Natural killer cell (primary cell): ENCODE data around the gene ABR. TPM values are rescaled to one million over a fixed set of nuclear protein-coding genes. Genes with fewer than 3 reads are reported as not detected.

ENCODE experiments used
- ATAC-seq, 3 donors: fragments of 150-1000 bp in 2 of 3; fragments of 200-7000 bp in 1 of 3; cut with Tn5 transposase; 1 replicate in 1 of 3; 2 replicates in 2 of 3; pipeline ENCODE4 v1.10.0; 2021; ENCODE audit warnings: mild to moderate bottlenecking in 2 of 3, moderate library complexity in 2 of 3
- DNase-seq, 2 donors: peaks; one replicate each; pipeline versions ENCODE4 v3.0.0 to v3.0.0-alpha.2; 2013 to 2021; ENCODE audit warnings: mixed read lengths in 1 of 2
- H3K27ac ChIP-seq: one replicate; pipeline ENCODE4 v1.5.1; 2013; ENCODE audit warnings: mild to moderate bottlenecking, low read length
- H3K27me3 ChIP-seq: one replicate; pipeline ENCODE4 v1.6.1; 2013; ENCODE audit warnings: low read length; ENCODE audit not compliant: control insufficient read depth, insufficient read depth
- H3K36me3 ChIP-seq: one replicate; pipeline ENCODE4 v1.6.1; 2013; ENCODE audit warnings: low read length; ENCODE audit not compliant: control insufficient read depth, insufficient read depth
- H3K4me1 ChIP-seq: one replicate; pipeline ENCODE4 v1.6.1; 2013; ENCODE audit warnings: low read length; ENCODE audit not compliant: control insufficient read depth, insufficient read depth
- H3K4me3 ChIP-seq: one replicate; pipeline ENCODE4 v1.5.1; 2013; ENCODE audit warnings: low read length
- H3K9me3 ChIP-seq: one replicate; pipeline ENCODE4 v1.6.1; 2013; ENCODE audit warnings: low read length; ENCODE audit not compliant: control insufficient read depth, insufficient read depth
- H3K27ac Mint-ChIP-seq, 2 donors: one replicate each; pipeline ENCODE4 v1.8.0; 2022; ENCODE audit warnings: mild to moderate bottlenecking in 2 of 2, mixed read lengths in 2 of 2, moderate library complexity in 1 of 2
- H3K27me3 Mint-ChIP-seq, 2 donors: one replicate each; pipeline ENCODE4 v1.8.0; 2022; ENCODE audit warnings: low read depth in 2 of 2, mixed read lengths in 2 of 2
- H3K36me3 Mint-ChIP-seq: one replicate; pipeline ENCODE4 v1.8.0; 2022; ENCODE audit warnings: mixed read lengths
- H3K4me1 Mint-ChIP-seq, 2 donors: one replicate each; pipeline ENCODE4 v1.8.0; 2022; ENCODE audit warnings: mixed read lengths in 2 of 2
- H3K4me3 Mint-ChIP-seq: one replicate; pipeline ENCODE4 v1.8.0; 2022; ENCODE audit warnings: mild to moderate bottlenecking, moderate library complexity, mixed read lengths
- H3K9me3 Mint-ChIP-seq, 2 donors: one replicate each; pipeline ENCODE4 v1.8.0; 2022; ENCODE audit warnings: mixed read lengths in 2 of 2
- WGBS: methylation state at CpG from one replicate; pipeline ENCODE4 v1.1.7; 2013; ENCODE audit warnings: missing lambda C conversion rate; ENCODE audit not compliant: insufficient coverage; 5-methylcytosine and 5-hydroxymethylcytosine counted together
- intact Hi-C: fragments of 100-400 bp; cut with micrococcal nuclease; formaldehyde crosslinking; loops from one replicate; pipeline ENCODE4 v1.14.2; 2022
- total RNA-seq, 4 donors: library from RNA; stranded (reverse); fragments of 120-200 nt in 1 of 4; gene quantifications; one replicate each; pipeline versions ENCODE4 v1.2.3 to v1.2.4, GENCODE V29; 2013 to 2022
- TF ChIP-seq, protein P1 (sequence below): fragments of 200-600 bp; IDR thresholded peaks from one replicate; pipeline ENCODE4 v1.8.0; 2022; ENCODE audit warnings: antibody characterized with exemption

ABR gene
- total RNA-seq, 3 donors from 2014 or later (not counting 1 experiment from before 2014, with no cell fraction given) = 155 to 215 (median 163) TPM

DNA sequence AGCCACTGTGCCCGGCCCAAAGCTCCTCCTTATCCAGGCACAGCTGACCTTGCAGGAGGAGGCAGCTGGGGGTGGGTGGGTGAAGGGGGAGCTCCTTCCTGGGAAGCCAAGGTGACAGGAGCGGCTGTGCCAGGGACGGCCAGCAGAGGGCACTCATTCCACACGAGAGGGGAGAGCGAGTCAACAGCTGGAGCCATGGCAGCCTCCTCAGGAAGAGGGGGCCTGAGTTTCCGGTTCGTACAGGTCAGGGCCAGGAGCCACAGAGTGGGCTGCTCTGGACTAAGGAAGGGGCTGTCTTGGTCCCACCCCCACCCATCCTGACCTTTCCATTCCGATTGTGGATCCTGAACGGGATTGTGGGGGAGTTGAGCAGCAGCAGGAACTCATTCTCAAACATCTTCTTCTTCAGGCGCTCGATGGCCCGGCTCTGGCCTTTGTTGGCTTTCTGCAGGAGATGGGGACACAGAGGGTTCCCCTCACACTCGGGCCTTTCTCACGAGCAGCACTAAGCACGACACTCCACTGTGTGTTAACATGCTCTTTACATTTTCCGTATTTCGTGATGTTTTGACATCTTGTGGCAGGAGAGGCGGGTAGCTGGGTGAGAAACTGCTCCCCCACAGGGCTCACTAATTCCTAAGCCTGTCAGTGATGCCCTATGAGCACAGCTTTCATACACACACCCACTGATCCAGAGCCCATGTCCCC lies 121.2 kb downstream of the ABR start:
- H3K4me3 Mint-ChIP-seq = no peak overlapping the region
- Histone ChIP-seq H3K36me3 (peaks cover 36% of the 10 kb centered on the region), H3K9me3 (no peaks in the 10 kb centered on the region), H3K4me3 (no peak overlapping the region), H3K27me3 (no peaks in the 10 kb centered on the region), H3K4me1 (no peaks in the 10 kb centered on the region), H3K27ac (no peak overlapping the region)
- TF ChIP-seq, protein P1, sequence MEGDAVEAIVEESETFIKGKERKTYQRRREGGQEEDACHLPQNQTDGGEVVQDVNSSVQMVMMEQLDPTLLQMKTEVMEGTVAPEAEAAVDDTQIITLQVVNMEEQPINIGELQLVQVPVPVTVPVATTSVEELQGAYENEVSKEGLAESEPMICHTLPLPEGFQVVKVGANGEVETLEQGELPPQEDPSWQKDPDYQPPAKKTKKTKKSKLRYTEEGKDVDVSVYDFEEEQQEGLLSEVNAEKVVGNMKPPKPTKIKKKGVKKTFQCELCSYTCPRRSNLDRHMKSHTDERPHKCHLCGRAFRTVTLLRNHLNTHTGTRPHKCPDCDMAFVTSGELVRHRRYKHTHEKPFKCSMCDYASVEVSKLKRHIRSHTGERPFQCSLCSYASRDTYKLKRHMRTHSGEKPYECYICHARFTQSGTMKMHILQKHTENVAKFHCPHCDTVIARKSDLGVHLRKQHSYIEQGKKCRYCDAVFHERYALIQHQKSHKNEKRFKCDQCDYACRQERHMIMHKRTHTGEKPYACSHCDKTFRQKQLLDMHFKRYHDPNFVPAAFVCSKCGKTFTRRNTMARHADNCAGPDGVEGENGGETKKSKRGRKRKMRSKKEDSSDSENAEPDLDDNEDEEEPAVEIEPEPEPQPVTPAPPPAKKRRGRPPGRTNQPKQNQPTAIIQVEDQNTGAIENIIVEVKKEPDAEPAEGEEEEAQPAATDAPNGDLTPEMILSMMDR = no peak
- ATAC-seq = peak in 1 of 3 donors; percentile 41
- WGBS = 91% methylated on average over 18 of the region's 18 CpGs
- intact Hi-C loops = loop anchor here (5.0 kb wide), 1 partner anchor 916 kb away; a partner anchor contains a TSS
- H3K27ac Mint-ChIP-seq = peak overlapping the region in 1 of 2 donors; percentile 71
- H3K9me3 Mint-ChIP-seq = no peaks in the 10 kb centered on the region
- H3K36me3 Mint-ChIP-seq = peaks cover 22% of the 10 kb centered on the region
- no peaks in the 10 kb centered on the region for H3K27me3 Mint-ChIP-seq
- peak in 1 of 2 donors; percentile 45 for DNase-seq
- H3K4me1 Mint-ChIP-seq = peaks cover 5 to 8% of the 10 kb centered on the region in 2 donors

DNA sequence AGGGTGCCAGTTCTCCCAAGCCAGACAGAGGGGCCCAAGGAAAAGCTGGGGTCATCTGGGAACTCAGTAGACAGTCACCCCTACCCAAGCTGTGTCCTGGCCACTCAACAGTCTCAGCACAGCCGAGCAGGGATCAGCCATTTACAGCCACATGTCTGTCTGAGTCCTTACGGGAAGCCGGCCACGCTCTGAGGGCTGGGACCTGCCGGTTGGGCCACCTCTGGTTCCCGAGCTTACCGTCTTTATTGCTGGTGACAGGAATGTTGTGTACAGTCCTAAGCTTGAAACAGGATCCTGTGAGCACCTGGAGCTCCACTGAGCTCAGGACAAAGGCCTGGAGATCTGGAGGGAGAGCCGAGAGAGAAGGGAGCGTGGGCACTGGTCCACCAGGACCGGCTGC lies 123.0 kb downstream of the ABR start:
- Histone ChIP-seq H3K4me3 (no peak overlapping the region), H3K36me3 (peaks cover 37% of the 10 kb centered on the region), H3K9me3 (no peaks in the 10 kb centered on the region), H3K4me1 (no peaks in the 10 kb centered on the region), H3K27ac (no peak overlapping the region), H3K27me3 (no peaks in the 10 kb centered on the region)
- Mint-ChIP-seq H3K4me3 (no peak overlapping the region), H3K36me3 (peaks cover 22% of the 10 kb centered on the region), H3K9me3 (no peaks in the 10 kb centered on the region), H3K27ac (peak overlapping the region in 1 of 2 donors; percentile 2), H3K4me1 (peaks cover 5 to 8% of the 10 kb centered on the region in 2 donors), H3K27me3 (no peaks in the 10 kb centered on the region)
- ATAC-seq (no peak), DNase-seq (no peak)
- WGBS = 94% methylated on average over 10 of the region's 10 CpGs
- TF ChIP-seq, protein P1 = no peak
- intact Hi-C loops = loop anchor here (5.0 kb wide), 1 partner anchor 914 kb away; a partner anchor contains a TSS

DNA sequence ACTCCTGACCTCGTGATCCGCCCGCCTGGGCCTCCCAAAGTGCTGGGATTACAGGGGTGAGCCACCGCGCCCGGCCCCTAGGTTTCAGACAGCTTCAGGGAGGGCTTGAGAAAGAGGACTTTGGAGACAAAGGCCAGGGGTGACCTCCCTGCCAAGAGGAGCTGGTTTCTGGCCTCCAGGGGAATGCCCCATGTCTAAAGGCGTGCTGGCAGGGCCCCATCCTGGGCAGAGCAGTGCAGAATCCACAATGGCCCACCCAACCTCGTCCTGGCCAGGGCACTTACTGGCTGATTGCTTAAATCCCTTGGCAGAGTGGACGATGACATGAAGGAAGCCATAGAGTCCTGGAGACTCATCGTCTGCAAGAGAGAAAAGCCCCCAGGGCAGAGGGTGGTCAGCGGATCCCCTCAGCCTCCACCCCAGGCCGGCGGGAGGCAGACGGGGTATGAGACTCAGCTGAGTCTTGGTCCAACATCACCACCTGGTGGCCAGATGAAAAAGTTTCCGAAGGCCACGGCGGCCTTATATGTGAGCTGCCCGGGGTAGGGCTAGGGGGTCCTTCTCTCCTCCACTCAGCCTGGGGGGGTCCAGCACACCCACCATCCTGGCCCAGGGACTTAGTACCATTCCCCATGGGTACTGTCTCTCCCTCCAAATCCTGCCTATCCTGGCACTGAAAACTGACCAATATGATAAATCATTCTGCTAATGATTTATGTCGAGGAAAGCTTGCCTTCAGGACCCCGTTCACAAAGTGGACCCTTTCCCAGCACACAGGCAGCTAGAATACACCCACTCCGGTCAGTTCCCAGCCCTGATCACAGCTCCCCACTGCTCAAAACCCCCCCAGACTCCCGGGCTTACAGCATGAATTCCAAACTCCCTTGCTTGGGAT lies 123.8 kb downstream of the ABR start:
- no peaks in the 10 kb centered on the region for H3K9me3 Mint-ChIP-seq
- H3K9me3 ChIP-seq = no peaks in the 10 kb centered on the region
- peaks cover 35% of the 10 kb centered on the region for H3K36me3 ChIP-seq
- no peaks in the 10 kb centered on the region for H3K27me3 Mint-ChIP-seq
- 74% methylated on average over 22 of the region's 22 CpGs for WGBS
- no peaks in the 10 kb centered on the region for H3K27me3 ChIP-seq
- peaks cover 22% of the 10 kb centered on the region for H3K36me3 Mint-ChIP-seq
- peaks cover 1% of the 10 kb centered on the region for H3K4me1 ChIP-seq
- no peak overlapping the region for H3K4me3 Mint-ChIP-seq
- intact Hi-C loops = loop anchor here (5.0 kb wide), 1 partner anchor 914 kb away; a partner anchor contains a TSS
- no peak overlapping the region for H3K4me3 ChIP-seq
- H3K27ac Mint-ChIP-seq = no peak overlapping the region
- DNase-seq (peak in 1 of 2 donors; percentile 58), ATAC-seq (peak; percentile 50 to 77 (median 69))
- no peak overlapping the region for H3K27ac ChIP-seq
- TF ChIP-seq, protein P1 = peak; percentile 60
- H3K4me1 Mint-ChIP-seq = peaks cover 5 to 8% of the 10 kb centered on the region in 2 donors
